Measurements from ENCODE around the gene SCD5.
A peak's percentile ranks its signal among the peaks of the same experiment; 100 is the strongest.

The SCD5 gene

GRCh38 chr4:82797405-82798111 is 1.0 kb downstream of the SCD5 start:
- H2BK5ac ChIP-seq (ENCODE audit: low read length) = peak overlapping the region; percentile 63
- no peak overlapping the region for H2BK12ac ChIP-seq (ENCODE audit: low read length)
- peak overlapping the region; percentile 28 for H2BK15ac ChIP-seq (ENCODE audit: low read length)
- peak overlapping the region; percentile 59 to 93 for H3K4me3 ChIP-seq (ENCODE audit: low read length in 2 of 2)
- H3K27ac ChIP-seq (replicated peaks; ENCODE audit: low read length) = no peak overlapping the region
- no peak overlapping the region for H4K8ac ChIP-seq (ENCODE audit: low read depth, low read length)
- peak overlapping the region; percentile 16 for H2AK5ac ChIP-seq (ENCODE audit: low read depth, low read length)
- H3K14ac ChIP-seq (ENCODE audit: low read length) = no peak overlapping the region
- H3K4me1 ChIP-seq (ENCODE audit: control insufficient read depth in 2 of 2, insufficient read depth in 1 of 2, low read depth in 1 of 2, low read length in 2 of 2) = peaks cover 19 to 26% of the 10 kb centered on the region in 2 donors
- H3K4me2 ChIP-seq (ENCODE audit: insufficient read depth, low read length, poor library complexity, severe bottlenecking) = peak overlapping the region; percentile 95
- H3K9me3 ChIP-seq (replicated peaks in 1 of 2; ENCODE audit: control insufficient read depth in 2 of 2, insufficient read depth in 1 of 2, low read depth in 1 of 2, low read length in 2 of 2) = peaks cover 2% of the 10 kb centered on the region in 2 donors
- WGBS, 2 donors (ENCODE audit: extremely low coverage in 2 of 2, insufficient read length in 2 of 2, insufficient replicate concordance in 1 of 2) = no CpG with 5 or more reads among the region's 47 CpGs
- no peak overlapping the region for H4K91ac ChIP-seq (ENCODE audit: low read depth, low read length, poor library complexity)
- no peak overlapping the region for H3K23ac ChIP-seq (ENCODE audit: low read depth, low read length, poor library complexity)
- H3K9ac ChIP-seq (ENCODE audit: low read depth, low read length, poor library complexity) = peak overlapping the region; percentile 90
- H3K4ac ChIP-seq (ENCODE audit: low read length) = no peak overlapping the region
- peaks cover 0 to 7% (median 5%) of the 10 kb centered on the region in 3 experiments for H3K27me3 ChIP-seq (ENCODE audit: control insufficient read depth in 3 of 3, insufficient read depth in 3 of 3, low read depth in 1 of 3, low read length in 3 of 3)
- peak overlapping the region; percentile 90 for H2AFZ ChIP-seq (ENCODE audit: low read length)
- H3K36me3 ChIP-seq (replicated peaks in 1 of 2; ENCODE audit: control insufficient read depth in 2 of 2, insufficient read depth in 2 of 2, low read length in 2 of 2) = peaks cover 4 to 13% of the 10 kb centered on the region in 2 donors
- H3K79me1 ChIP-seq (ENCODE audit: low read depth, low read length) = peaks cover 5% of the 10 kb centered on the region
- H2BK120ac ChIP-seq (ENCODE audit: low read depth, low read length) = no peak overlapping the region
- no peak for DNase-seq (ENCODE audit: low spot score)
- H3K18ac ChIP-seq (ENCODE audit: low read length) = peak overlapping the region; percentile 95

GRCh38 chr4:82797040-82797404 is 1.6 kb downstream of the SCD5 start:
- WGBS, 2 donors (ENCODE audit: extremely low coverage in 2 of 2, insufficient read length in 2 of 2, insufficient replicate concordance in 1 of 2) = no CpG with 5 or more reads among the region's 6 CpGs

GRCh38 chr4:82792912-82793649 is 5.5 kb downstream of the SCD5 start:
- H2BK12ac ChIP-seq (ENCODE audit: low read length) = no peak overlapping the region
- no peak for DNase-seq (ENCODE audit: low spot score)
- H3K9me3 ChIP-seq (replicated peaks in 1 of 2; ENCODE audit: control insufficient read depth in 2 of 2, insufficient read depth in 1 of 2, low read depth in 1 of 2, low read length in 2 of 2) = peaks cover 2 to 4% of the 10 kb centered on the region in 2 donors
- H3K18ac ChIP-seq (ENCODE audit: low read length) = no peak overlapping the region
- no CpG with 5 or more reads among the region's 6 CpGs for WGBS, 2 donors (ENCODE audit: extremely low coverage in 2 of 2, insufficient read length in 2 of 2, insufficient replicate concordance in 1 of 2)
- no peak overlapping the region for H2BK5ac ChIP-seq (ENCODE audit: low read length)
- peak overlapping the region; percentile 21 for H3K27ac ChIP-seq (replicated peaks; ENCODE audit: low read length)
- H3K36me3 ChIP-seq (replicated peaks in 1 of 2; ENCODE audit: control insufficient read depth in 2 of 2, insufficient read depth in 2 of 2, low read length in 2 of 2) = peaks cover 4 to 13% of the 10 kb centered on the region in 2 donors
- no peak overlapping the region for H3K4me3 ChIP-seq (ENCODE audit: low read length in 2 of 2)
- H2BK120ac ChIP-seq (ENCODE audit: low read depth, low read length) = no peak overlapping the region
- H3K14ac ChIP-seq (ENCODE audit: low read length) = no peak overlapping the region
- H3K4me2 ChIP-seq (ENCODE audit: insufficient read depth, low read length, poor library complexity, severe bottlenecking) = no peak overlapping the region
- no peak overlapping the region for H2BK15ac ChIP-seq (ENCODE audit: low read length)
- H3K79me1 ChIP-seq (ENCODE audit: low read depth, low read length) = peaks cover 3% of the 10 kb centered on the region
- no peak overlapping the region for H4K91ac ChIP-seq (ENCODE audit: low read depth, low read length, poor library complexity)
- no peak overlapping the region for H3K9ac ChIP-seq (ENCODE audit: low read depth, low read length, poor library complexity)
- peaks cover 0 to 5% (median 0%) of the 10 kb centered on the region in 3 experiments for H3K27me3 ChIP-seq (ENCODE audit: control insufficient read depth in 3 of 3, insufficient read depth in 3 of 3, low read depth in 1 of 3, low read length in 3 of 3)
- H3K23ac ChIP-seq (ENCODE audit: low read depth, low read length, poor library complexity) = no peak overlapping the region
- no peak overlapping the region for H2AK5ac ChIP-seq (ENCODE audit: low read depth, low read length)
- no peak overlapping the region for H4K8ac ChIP-seq (ENCODE audit: low read depth, low read length)
- H3K4me1 ChIP-seq (ENCODE audit: control insufficient read depth in 2 of 2, insufficient read depth in 1 of 2, low read depth in 1 of 2, low read length in 2 of 2) = peaks cover 13 to 24% of the 10 kb centered on the region in 2 donors
- H3K4ac ChIP-seq (ENCODE audit: low read length) = no peak overlapping the region
- no peak overlapping the region for H2AFZ ChIP-seq (ENCODE audit: low read length)

More at GRCh38 chr4:82797040-82797404, 1.6 kb downstream of the SCD5 start:
- Histone ChIP-seq H3K18ac (ENCODE audit: low read length) (no peak overlapping the region), H3K27me3 (ENCODE audit: control insufficient read depth in 3 of 3, insufficient read depth in 3 of 3, low read depth in 1 of 3, low read length in 3 of 3) (peaks cover 0 to 7% (median 5%) of the 10 kb centered on the region in 3 experiments), H3K4ac (ENCODE audit: low read length) (no peak overlapping the region), H2BK5ac (ENCODE audit: low read length) (peak overlapping the region; percentile 63), H3K14ac (ENCODE audit: low read length) (no peak overlapping the region), H3K27ac (replicated peaks; ENCODE audit: low read length) (no peak overlapping the region), H2AFZ (ENCODE audit: low read length) (peak overlapping the region; percentile 90), H3K79me1 (ENCODE audit: low read depth, low read length) (peaks cover 7% of the 10 kb centered on the region), H2BK15ac (ENCODE audit: low read length) (peak overlapping the region; percentile 28), H2AK5ac (ENCODE audit: low read depth, low read length) (no peak overlapping the region), H3K36me3 (replicated peaks in 1 of 2; ENCODE audit: control insufficient read depth in 2 of 2, insufficient read depth in 2 of 2, low read length in 2 of 2) (peaks cover 4 to 13% of the 10 kb centered on the region in 2 donors), H3K23ac (ENCODE audit: low read depth, low read length, poor library complexity) (no peak overlapping the region), H2BK120ac (ENCODE audit: low read depth, low read length) (no peak overlapping the region), H4K8ac (ENCODE audit: low read depth, low read length) (no peak overlapping the region), H3K9me3 (replicated peaks in 1 of 2; ENCODE audit: control insufficient read depth in 2 of 2, insufficient read depth in 1 of 2, low read depth in 1 of 2, low read length in 2 of 2) (peaks cover 2% of the 10 kb centered on the region in 2 donors), H4K91ac (ENCODE audit: low read depth, low read length, poor library complexity) (no peak overlapping the region), H3K9ac (ENCODE audit: low read depth, low read length, poor library complexity) (no peak overlapping the region), H3K4me3 (ENCODE audit: low read length in 2 of 2) (peak overlapping the region; percentile 59 to 93), H3K4me1 (ENCODE audit: control insufficient read depth in 2 of 2, insufficient read depth in 1 of 2, low read depth in 1 of 2, low read length in 2 of 2) (peaks cover 19 to 26% of the 10 kb centered on the region in 2 donors), H3K4me2 (ENCODE audit: insufficient read depth, low read length, poor library complexity, severe bottlenecking) (peak overlapping the region; percentile 95), H2BK12ac (ENCODE audit: low read length) (no peak overlapping the region)
- no peak for DNase-seq (ENCODE audit: low spot score)

- no peak overlapping the region for H3K27ac ChIP-seq (replicated peaks; ENCODE audit: low read length)
- H2BK12ac ChIP-seq (ENCODE audit: low read length) = no peak overlapping the region
- no peak overlapping the region for H2AFZ ChIP-seq (ENCODE audit: low read length)
- no peak overlapping the region for H2BK120ac ChIP-seq (ENCODE audit: low read depth, low read length)
- no peaks in the 10 kb centered on the region for H3K27me3 ChIP-seq (ENCODE audit: control insufficient read depth in 3 of 3, insufficient read depth in 3 of 3, low read depth in 1 of 3, low read length in 3 of 3)
- no peak for DNase-seq (ENCODE audit: low spot score)
- no CpG with 5 or more reads among the region's 6 CpGs for WGBS, 2 donors (ENCODE audit: extremely low coverage in 2 of 2, insufficient read length in 2 of 2, insufficient replicate concordance in 1 of 2)
- no peak overlapping the region for H3K4ac ChIP-seq (ENCODE audit: low read length)
- no peak overlapping the region for H3K23ac ChIP-seq (ENCODE audit: low read depth, low read length, poor library complexity)
- H3K9me3 ChIP-seq (replicated peaks in 1 of 2; ENCODE audit: control insufficient read depth in 2 of 2, insufficient read depth in 1 of 2, low read depth in 1 of 2, low read length in 2 of 2) = peaks cover 2 to 7% of the 10 kb centered on the region in 2 donors
- H4K8ac ChIP-seq (ENCODE audit: low read depth, low read length) = no peak overlapping the region
- no peak overlapping the region for H3K4me3 ChIP-seq (ENCODE audit: low read length in 2 of 2)
- peaks cover 3% of the 10 kb centered on the region for H3K79me1 ChIP-seq (ENCODE audit: low read depth, low read length)
- H2AK5ac ChIP-seq (ENCODE audit: low read depth, low read length) = no peak overlapping the region
- no peak overlapping the region for H3K4me2 ChIP-seq (ENCODE audit: insufficient read depth, low read length, poor library complexity, severe bottlenecking)
- peaks cover 19 to 26% of the 10 kb centered on the region in 2 donors for H3K4me1 ChIP-seq (ENCODE audit: control insufficient read depth in 2 of 2, insufficient read depth in 1 of 2, low read depth in 1 of 2, low read length in 2 of 2)
- H2BK15ac ChIP-seq (ENCODE audit: low read length) = no peak overlapping the region
- H2BK5ac ChIP-seq (ENCODE audit: low read length) = no peak overlapping the region
- H3K9ac ChIP-seq (ENCODE audit: low read depth, low read length, poor library complexity) = no peak overlapping the region
- peaks cover 4 to 9% of the 10 kb centered on the region in 2 donors for H3K36me3 ChIP-seq (replicated peaks in 1 of 2; ENCODE audit: control insufficient read depth in 2 of 2, insufficient read depth in 2 of 2, low read length in 2 of 2)
- no peak overlapping the region for H3K14ac ChIP-seq (ENCODE audit: low read length)
- no peak overlapping the region for H4K91ac ChIP-seq (ENCODE audit: low read depth, low read length, poor library complexity)
- no peak overlapping the region for H3K18ac ChIP-seq (ENCODE audit: low read length)
Observed at GRCh38 chr4:82791179-82791578, 7.4 kb downstream of the SCD5 start.

Measured in neuronal stem cell (in vitro differentiated cells).